ENCODE measurements around the gene INPP5K.

DNA sequence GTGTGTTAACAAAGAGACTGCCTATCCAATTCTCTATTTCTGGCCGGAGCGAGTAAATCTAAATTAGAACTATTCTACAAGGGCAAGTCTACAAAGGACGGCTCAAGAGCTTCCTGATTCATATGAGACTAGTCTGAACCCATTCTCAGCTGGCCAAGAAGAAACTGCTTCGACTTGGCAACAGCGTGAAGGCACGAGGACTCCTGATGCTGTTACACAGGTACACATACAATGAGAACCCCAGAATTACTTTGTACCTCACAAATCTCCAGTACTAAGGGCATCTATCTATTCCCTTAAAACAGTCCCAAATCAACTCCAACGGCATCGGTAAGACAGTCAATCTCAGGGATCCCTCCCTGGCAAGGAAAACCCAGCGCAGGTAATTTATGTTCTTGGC lies 61.9 kb downstream of the INPP5K start:
- no peak for TF ChIP-seq TARDBP (IDR thresholded peaks at IDR 0.05)
- TF ChIP-seq, protein P1, sequence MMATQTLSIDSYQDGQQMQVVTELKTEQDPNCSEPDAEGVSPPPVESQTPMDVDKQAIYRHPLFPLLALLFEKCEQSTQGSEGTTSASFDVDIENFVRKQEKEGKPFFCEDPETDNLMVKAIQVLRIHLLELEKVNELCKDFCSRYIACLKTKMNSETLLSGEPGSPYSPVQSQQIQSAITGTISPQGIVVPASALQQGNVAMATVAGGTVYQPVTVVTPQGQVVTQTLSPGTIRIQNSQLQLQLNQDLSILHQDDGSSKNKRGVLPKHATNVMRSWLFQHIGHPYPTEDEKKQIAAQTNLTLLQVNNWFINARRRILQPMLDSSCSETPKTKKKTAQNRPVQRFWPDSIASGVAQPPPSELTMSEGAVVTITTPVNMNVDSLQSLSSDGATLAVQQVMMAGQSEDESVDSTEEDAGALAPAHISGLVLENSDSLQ (IDR thresholded peaks at IDR 0.05), result no peak
- TF ChIP-seq FOXA1 (IDR thresholded peaks at IDR 0.05), result no peak
- no peak for TF ChIP-seq BHLHE40 (IDR thresholded peaks at IDR 0.05; ENCODE audit: borderline replicate concordance)
- TF ChIP-seq FOXK2 (IDR thresholded peaks at IDR 0.05), result no peak
- TF ChIP-seq SUZ12 (IDR thresholded peaks at IDR 0.05), result no peak
- no peak for TF ChIP-seq FOXM1 (IDR thresholded peaks at IDR 0.05; ENCODE audit: borderline replicate concordance)
- TF ChIP-seq HDGF (IDR thresholded peaks at IDR 0.05; ENCODE audit: borderline replicate concordance), result no peak
- TF ChIP-seq ARNT (IDR thresholded peaks at IDR 0.05), result no peak

All from HEK293T (cell line).